DOHH2 (cell line): Measurements from ENCODE around the gene KIF13A.

ENCODE experiments used
- H3F3A ChIP-seq: fragments of 200-600 bp; sonication (generic), shearing (Covaris generic); 2 replicates; pipeline ENCODE4 v1.6.0; 2016; ENCODE audit warnings: antibody characterized with exemption, mild to moderate bottlenecking; ENCODE audit not compliant: control insufficient read depth, insufficient read depth
- H3K27ac ChIP-seq: fragments of 200-600 bp; sonication (generic); 2 replicates; pipeline ENCODE4 v1.5.1; 2014; ENCODE audit warnings: low read depth, mild to moderate bottlenecking, low read length, moderate library complexity
- H3K27me3 ChIP-seq: fragments of 200-600 bp; sonication (generic); 2 replicates; pipeline ENCODE4 v1.6.1; 2014; ENCODE audit warnings: mild to moderate bottlenecking, low read length, mixed read lengths; ENCODE audit not compliant: control insufficient read depth
- H3K36me3 ChIP-seq: fragments of 200-600 bp; sonication (generic); 2 replicates; pipeline ENCODE4 v1.6.1; 2014; ENCODE audit warnings: mild to moderate bottlenecking, low read length, moderate library complexity, mixed read lengths; ENCODE audit not compliant: control insufficient read depth
- H3K4me1 ChIP-seq: fragments of 200-600 bp; sonication (generic); 2 replicates; pipeline ENCODE4 v1.6.1; 2014; ENCODE audit warnings: mild to moderate bottlenecking, low read length, mixed read lengths; ENCODE audit not compliant: control insufficient read depth
- H3K4me2 ChIP-seq: fragments of 200-600 bp; sonication (generic); 2 replicates; pipeline ENCODE4 v1.6.0; 2014; ENCODE audit warnings: mild to moderate bottlenecking, low read length, moderate library complexity
- H3K4me3 ChIP-seq: fragments of 200-600 bp; sonication (generic); 2 replicates; pipeline ENCODE4 v1.5.1; 2014; ENCODE audit warnings: mild to moderate bottlenecking, low read length, mixed read lengths
- H3K79me2 ChIP-seq: fragments of 200-600 bp; sonication (generic); 2 replicates; pipeline ENCODE4 v1.6.1; 2014; ENCODE audit warnings: mild to moderate bottlenecking, low read length, mixed read lengths; ENCODE audit not compliant: control insufficient read depth
- H3K9me2 ChIP-seq: fragments of 200-600 bp; sonication (generic); replicated peaks from 2 replicates; pipeline ENCODE4 v1.6.1; 2014; ENCODE audit warnings: mild to moderate bottlenecking, low read length, mixed read lengths; ENCODE audit not compliant: control insufficient read depth
- H3K9me3 ChIP-seq: fragments of 200-600 bp; sonication (generic); 2 replicates; pipeline ENCODE4 v1.6.1; 2014; ENCODE audit warnings: antibody characterized with exemption, low read length, mixed read lengths; ENCODE audit not compliant: control insufficient read depth, insufficient read depth
- H4K20me1 ChIP-seq: fragments of 200-600 bp; sonication (generic); 2 replicates; pipeline ENCODE4 v1.6.0; 2014; ENCODE audit warnings: low read depth, mild to moderate bottlenecking, antibody characterized with exemption, low read length, moderate library complexity; ENCODE audit not compliant: control insufficient read depth, insufficient read depth
- EZH2phosphoT487 ChIP-seq: fragments of 200-600 bp; sonication (generic); IDR thresholded peaks from 2 replicates; pipeline ENCODE4 v1.6.1; 2017; ENCODE audit warnings: borderline replicate concordance, mild to moderate bottlenecking, antibody characterized with exemption, low read length, moderate library complexity, mixed read lengths
- TF ChIP-seq, protein P1 (sequence below): fragments of 200-600 bp; sonication (generic); IDR thresholded peaks from one replicate; pipeline ENCODE4 v1.5.1; 2014; ENCODE audit warnings: antibody characterized with exemption, mild to moderate bottlenecking, low read depth, low read length; ENCODE audit not compliant: poor library complexity, severe bottlenecking

Gene KIF13A

GRCh38 chr6:17966451-17966850 is 21.0 kb downstream of the KIF13A start:
- Histone ChIP-seq H3K4me2 (no peak overlapping the region), H3K27ac (no peak overlapping the region), H3K9me3 (no peaks in the 10 kb centered on the region), H3K27me3 (no peaks in the 10 kb centered on the region), H3F3A (no peaks in the 10 kb centered on the region), H3K4me3 (no peak overlapping the region), H4K20me1 (no peaks in the 10 kb centered on the region), H3K9me2 (no peaks in the 10 kb centered on the region), H3K4me1 (no peaks in the 10 kb centered on the region), H3K36me3 (no peaks in the 10 kb centered on the region), H3K79me2 (no peaks in the 10 kb centered on the region)
- TF ChIP-seq, protein P1, sequence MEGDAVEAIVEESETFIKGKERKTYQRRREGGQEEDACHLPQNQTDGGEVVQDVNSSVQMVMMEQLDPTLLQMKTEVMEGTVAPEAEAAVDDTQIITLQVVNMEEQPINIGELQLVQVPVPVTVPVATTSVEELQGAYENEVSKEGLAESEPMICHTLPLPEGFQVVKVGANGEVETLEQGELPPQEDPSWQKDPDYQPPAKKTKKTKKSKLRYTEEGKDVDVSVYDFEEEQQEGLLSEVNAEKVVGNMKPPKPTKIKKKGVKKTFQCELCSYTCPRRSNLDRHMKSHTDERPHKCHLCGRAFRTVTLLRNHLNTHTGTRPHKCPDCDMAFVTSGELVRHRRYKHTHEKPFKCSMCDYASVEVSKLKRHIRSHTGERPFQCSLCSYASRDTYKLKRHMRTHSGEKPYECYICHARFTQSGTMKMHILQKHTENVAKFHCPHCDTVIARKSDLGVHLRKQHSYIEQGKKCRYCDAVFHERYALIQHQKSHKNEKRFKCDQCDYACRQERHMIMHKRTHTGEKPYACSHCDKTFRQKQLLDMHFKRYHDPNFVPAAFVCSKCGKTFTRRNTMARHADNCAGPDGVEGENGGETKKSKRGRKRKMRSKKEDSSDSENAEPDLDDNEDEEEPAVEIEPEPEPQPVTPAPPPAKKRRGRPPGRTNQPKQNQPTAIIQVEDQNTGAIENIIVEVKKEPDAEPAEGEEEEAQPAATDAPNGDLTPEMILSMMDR, result no peak
- TF ChIP-seq EZH2phosphoT487, result no peak

GRCh38 chr6:17965397-17965796 is 22.0 kb downstream of the KIF13A start:
- no peaks in the 10 kb centered on the region for H3F3A ChIP-seq
- H3K4me2 ChIP-seq, result no peak overlapping the region
- TF ChIP-seq, protein P1, result no peak
- TF ChIP-seq EZH2phosphoT487, result no peak
- H3K27me3 ChIP-seq, result no peaks in the 10 kb centered on the region
- no peak overlapping the region for H3K27ac ChIP-seq
- no peaks in the 10 kb centered on the region for H3K9me2 ChIP-seq
- no peaks in the 10 kb centered on the region for H4K20me1 ChIP-seq
- H3K36me3 ChIP-seq, result no peaks in the 10 kb centered on the region
- H3K4me3 ChIP-seq, result no peak overlapping the region
- H3K79me2 ChIP-seq, result no peaks in the 10 kb centered on the region
- no peaks in the 10 kb centered on the region for H3K4me1 ChIP-seq
- no peaks in the 10 kb centered on the region for H3K9me3 ChIP-seq

- no peaks in the 10 kb centered on the region for H3K36me3 ChIP-seq
- no peak overlapping the region for H3K27ac ChIP-seq
- no peaks in the 10 kb centered on the region for H3K9me2 ChIP-seq
- no peaks in the 10 kb centered on the region for H4K20me1 ChIP-seq
- TF ChIP-seq EZH2phosphoT487, result no peak
- TF ChIP-seq, protein P1, result no peak
- no peaks in the 10 kb centered on the region for H3K79me2 ChIP-seq
- no peak overlapping the region for H3K4me2 ChIP-seq
- H3K4me3 ChIP-seq, result no peak overlapping the region
- H3K27me3 ChIP-seq, result no peaks in the 10 kb centered on the region
- no peaks in the 10 kb centered on the region for H3K9me3 ChIP-seq
- no peaks in the 10 kb centered on the region for H3K4me1 ChIP-seq
- no peaks in the 10 kb centered on the region for H3F3A ChIP-seq
Measured at GRCh38 chr6:17964633-17965032, 22.8 kb downstream of the KIF13A start.
